ENCODE data around the gene CALD1. TPM values are rescaled to one million over a fixed set of nuclear protein-coding genes. Genes with fewer than 3 reads are reported as not detected.
A peak's percentile ranks its signal among the peaks of the same experiment; 100 is the strongest.

Gene CALD1
- total RNA-seq, 4 donors from 2014 or later = 32.3 to 462 (median 98.4) TPM

DNA sequence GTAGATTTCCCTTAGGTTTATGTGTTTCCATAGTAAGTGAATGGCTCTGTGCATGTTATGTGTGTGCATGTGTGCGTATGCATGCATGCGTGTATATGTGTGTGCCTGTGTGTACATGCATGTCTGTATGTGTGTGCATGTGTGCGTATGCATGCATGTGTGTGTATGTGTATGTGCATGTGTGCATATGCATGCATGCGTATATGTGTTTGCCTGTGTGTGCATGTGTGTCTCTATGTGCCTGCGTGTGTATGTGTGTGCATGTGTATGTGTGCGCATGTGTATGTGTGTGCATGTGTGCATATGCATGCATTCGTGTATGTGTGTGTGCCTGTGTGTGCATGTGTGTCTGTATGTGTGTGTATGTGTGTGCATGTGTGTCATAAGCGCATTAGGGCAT, 108.1 kb downstream of the CALD1 start:
- Histone ChIP-seq H3K36me3 (no peaks in the 10 kb centered on the region), H3K27ac (peak overlapping the region in 3 of 4 donors; percentile 72 to 82 (median 77)), H3K4me3 (no peak overlapping the region), H3K9me3 (no peaks in the 10 kb centered on the region), H3K4me1 (peaks cover 11 to 70% (median 29%) of the 10 kb centered on the region in 3 donors), H3K27me3 (no peaks in the 10 kb centered on the region)
- 93 to 98% methylated on average over 8 of the region's 8 CpGs for WGBS, 2 donors
- no peak for DNase-seq
- intact Hi-C loops (cut with DNase I) = no loop called here
- TF ChIP-seq, protein P1, sequence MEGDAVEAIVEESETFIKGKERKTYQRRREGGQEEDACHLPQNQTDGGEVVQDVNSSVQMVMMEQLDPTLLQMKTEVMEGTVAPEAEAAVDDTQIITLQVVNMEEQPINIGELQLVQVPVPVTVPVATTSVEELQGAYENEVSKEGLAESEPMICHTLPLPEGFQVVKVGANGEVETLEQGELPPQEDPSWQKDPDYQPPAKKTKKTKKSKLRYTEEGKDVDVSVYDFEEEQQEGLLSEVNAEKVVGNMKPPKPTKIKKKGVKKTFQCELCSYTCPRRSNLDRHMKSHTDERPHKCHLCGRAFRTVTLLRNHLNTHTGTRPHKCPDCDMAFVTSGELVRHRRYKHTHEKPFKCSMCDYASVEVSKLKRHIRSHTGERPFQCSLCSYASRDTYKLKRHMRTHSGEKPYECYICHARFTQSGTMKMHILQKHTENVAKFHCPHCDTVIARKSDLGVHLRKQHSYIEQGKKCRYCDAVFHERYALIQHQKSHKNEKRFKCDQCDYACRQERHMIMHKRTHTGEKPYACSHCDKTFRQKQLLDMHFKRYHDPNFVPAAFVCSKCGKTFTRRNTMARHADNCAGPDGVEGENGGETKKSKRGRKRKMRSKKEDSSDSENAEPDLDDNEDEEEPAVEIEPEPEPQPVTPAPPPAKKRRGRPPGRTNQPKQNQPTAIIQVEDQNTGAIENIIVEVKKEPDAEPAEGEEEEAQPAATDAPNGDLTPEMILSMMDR (IDR thresholded peaks at IDR 0.05) = no peak
- TF ChIP-seq POLR2A (IDR thresholded peaks at IDR 0.05) = no peak

GRCh38 chr7:134888141-134888740, 108.8 kb downstream of the CALD1 start:
- TF ChIP-seq, protein P1 (IDR thresholded peaks at IDR 0.05) = no peak
- TF ChIP-seq POLR2A (IDR thresholded peaks at IDR 0.05) = no peak
- H3K27me3 ChIP-seq = no peaks in the 10 kb centered on the region
- H3K27ac ChIP-seq = peak overlapping the region in 3 of 4 donors; percentile 32 to 83 (median 40)
- DNase-seq = no peak
- intact Hi-C loops (cut with DNase I) = no loop called here
- H3K4me1 ChIP-seq = peaks cover 11 to 76% (median 29%) of the 10 kb centered on the region in 3 donors
- H3K4me3 ChIP-seq = no peak overlapping the region
- 51% methylated on average over 3 of the region's 3 CpGs for WGBS, 2 donors
- H3K9me3 ChIP-seq = no peaks in the 10 kb centered on the region
- no peaks in the 10 kb centered on the region for H3K36me3 ChIP-seq

GRCh38 chr7:134890246-134891240, 111.1 kb downstream of the CALD1 start:
- intact Hi-C loops (cut with DNase I) = no loop called here
- no peak for TF ChIP-seq POLR2A (IDR thresholded peaks at IDR 0.05)
- TF ChIP-seq, protein P1 (IDR thresholded peaks at IDR 0.05) = no peak

GRCh38 chr7:134891262-134891695, 111.8 kb downstream of the CALD1 start:
- WGBS, 2 donors = 10 to 35% methylated on average over 22 of the region's 22 CpGs
- intact Hi-C loops (cut with DNase I) = no loop called here
- Histone ChIP-seq H3K27me3 (no peaks in the 10 kb centered on the region), H3K27ac (peak overlapping the region; percentile 78 to 88 (median 84)), H3K36me3 (peaks cover 0 to 4% (median 0%) of the 10 kb centered on the region in 3 donors), H3K4me1 (peaks cover 8 to 68% (median 24%) of the 10 kb centered on the region in 3 donors), H3K9me3 (peaks cover 0 to 9% (median 0%) of the 10 kb centered on the region in 3 donors), H3K4me3 (peak overlapping the region; percentile 43 to 74 (median 56))
- TF ChIP-seq POLR2A (IDR thresholded peaks at IDR 0.05) = peak in 2 of 4 donors; percentile 13 to 55
- TF ChIP-seq, protein P1 (IDR thresholded peaks at IDR 0.05) = no peak
- no peak for DNase-seq

More at GRCh38 chr7:134890246-134891240, 111.1 kb downstream of the CALD1 start:
- Histone ChIP-seq H3K27ac (peak overlapping the region in 3 of 4 donors; percentile 83 to 88 (median 86)), H3K27me3 (no peaks in the 10 kb centered on the region), H3K4me3 (peak overlapping the region in 3 of 4 donors; percentile 55 to 74 (median 58)), H3K9me3 (peaks cover 0 to 2% (median 0%) of the 10 kb centered on the region in 3 donors), H3K36me3 (no peaks in the 10 kb centered on the region), H3K4me1 (peaks cover 8 to 75% (median 27%) of the 10 kb centered on the region in 3 donors)
- WGBS, 2 donors = 39 to 50% methylated on average over 7 to 8 of the region's 10 CpGs
- no peak for DNase-seq
